Ectodermal cell (in vitro differentiated cells): ENCODE data around the gene INKA2.

ENCODE experiments used
- H3K27ac ChIP-seq: 2 replicates; pipeline ENCODE4 v1.7.0; 2013; ENCODE audit warnings: mild to moderate bottlenecking, low read depth, low read length; ENCODE audit not compliant: insufficient read depth, poor library complexity, severe bottlenecking
- H3K27me3 ChIP-seq: 2 replicates; pipeline ENCODE4 v1.7.0; 2013; ENCODE audit warnings: mild to moderate bottlenecking, low read length; ENCODE audit not compliant: insufficient read depth, control insufficient read depth, poor library complexity, severe bottlenecking
- H3K36me3 ChIP-seq: one replicate; pipeline ENCODE4 v1.7.0; 2013; ENCODE audit warnings: low read length; ENCODE audit not compliant: control insufficient read depth, insufficient read depth
- H3K4me1 ChIP-seq: one replicate; pipeline ENCODE4 v1.7.0; 2013; ENCODE audit warnings: low read length; ENCODE audit not compliant: control insufficient read depth, insufficient read depth
- H3K4me3 ChIP-seq: 2 replicates; pipeline ENCODE4 v1.7.0; 2013; ENCODE audit warnings: low read depth, low read length, control low read depth; ENCODE audit not compliant: insufficient read depth
- H3K9me3 ChIP-seq: 2 replicates; pipeline ENCODE4 v1.7.0; 2013; ENCODE audit warnings: mild to moderate bottlenecking, low read length, moderate library complexity; ENCODE audit not compliant: control insufficient read depth
- WGBS, 2 experiments: methylation state at CpG; one replicate each; pipeline ENCODE4 v1.1.7; 2013; ENCODE audit warnings: missing lambda C conversion rate in 2 of 2; 5-methylcytosine and 5-hydroxymethylcytosine counted together

The INKA2 gene

GRCh38 chr1:111739925-111740765 is 950 bp upstream of the INKA2 start:
- peak overlapping the region; percentile 94 for H3K27ac ChIP-seq
- 1 to 2% methylated on average over 63 of the region's 63 CpGs for WGBS, 2 experiments
- no peaks in the 10 kb centered on the region for H3K36me3 ChIP-seq
- H3K4me3 ChIP-seq, result peak overlapping the region; percentile 50
- H3K9me3 ChIP-seq, result no peaks in the 10 kb centered on the region
- H3K27me3 ChIP-seq, result peaks cover 7% of the 10 kb centered on the region
- H3K4me1 ChIP-seq, result peaks cover 28% of the 10 kb centered on the region

- peak overlapping the region; percentile 50 for H3K4me3 ChIP-seq
- no peak overlapping the region for H3K27ac ChIP-seq
- peaks cover 7% of the 10 kb centered on the region for H3K27me3 ChIP-seq
- WGBS, 2 experiments, result 0% methylated on average over 61 of the region's 61 CpGs
- no peaks in the 10 kb centered on the region for H3K9me3 ChIP-seq
- no peaks in the 10 kb centered on the region for H3K36me3 ChIP-seq
- peaks cover 31% of the 10 kb centered on the region for H3K4me1 ChIP-seq
These were observed 580 bp downstream of the INKA2 start for GRCh38 chr1:111738436-111739193.

- 6 to 7% methylated on average over 9 of the region's 9 CpGs for WGBS, 2 experiments
- Histone ChIP-seq H3K4me1 (peaks cover 36% of the 10 kb centered on the region), H3K9me3 (no peaks in the 10 kb centered on the region), H3K36me3 (no peaks in the 10 kb centered on the region), H3K27me3 (peaks cover 7% of the 10 kb centered on the region), H3K4me3 (peak overlapping the region; percentile 50), H3K27ac (no peak overlapping the region)
These were observed 1.1 kb downstream of the INKA2 start for GRCh38 chr1:111738133-111738435.

- Histone ChIP-seq H3K4me1 (peaks cover 36% of the 10 kb centered on the region), H3K9me3 (no peaks in the 10 kb centered on the region), H3K4me3 (peak overlapping the region; percentile 50), H3K27ac (no peak overlapping the region), H3K36me3 (no peaks in the 10 kb centered on the region), H3K27me3 (peaks cover 7% of the 10 kb centered on the region)
- 51 to 56% methylated on average over 8 of the region's 8 CpGs for WGBS, 2 experiments
These were observed 1.7 kb downstream of the INKA2 start for GRCh38 chr1:111737216-111738132.

GRCh38 chr1:111736548-111737215 is 2.5 kb downstream of the INKA2 start:
- Histone ChIP-seq H3K27me3 (peaks cover 7% of the 10 kb centered on the region), H3K4me1 (peaks cover 36% of the 10 kb centered on the region), H3K4me3 (no peak overlapping the region), H3K27ac (peak overlapping the region; percentile 31), H3K36me3 (no peaks in the 10 kb centered on the region), H3K9me3 (no peaks in the 10 kb centered on the region)
- whole genome bisulfite sequencing, 2 experiments, result 20 to 23% methylated on average over 4 of the region's 4 CpGs

- Histone ChIP-seq H3K4me3 (no peak overlapping the region), H3K4me1 (peaks cover 36% of the 10 kb centered on the region), H3K27ac (peak overlapping the region; percentile 31), H3K27me3 (peaks cover 1% of the 10 kb centered on the region), H3K9me3 (no peaks in the 10 kb centered on the region), H3K36me3 (no peaks in the 10 kb centered on the region)
- WGBS, 2 experiments, result 7 to 8% methylated on average over 8 of the region's 8 CpGs
These were observed 3.2 kb downstream of the INKA2 start for GRCh38 chr1:111735858-111736544.

GRCh38 chr1:111735321-111735720 is 3.9 kb downstream of the INKA2 start:
- H3K9me3 ChIP-seq, result no peaks in the 10 kb centered on the region
- H3K4me1 ChIP-seq, result peaks cover 40% of the 10 kb centered on the region
- no peak overlapping the region for H3K27ac ChIP-seq
- H3K36me3 ChIP-seq, result no peaks in the 10 kb centered on the region
- WGBS, 2 experiments, result 91 to 93% methylated on average over 4 of the region's 4 CpGs
- no peaks in the 10 kb centered on the region for H3K27me3 ChIP-seq
- no peak overlapping the region for H3K4me3 ChIP-seq

GRCh38 chr1:111734856-111735255 is 4.3 kb downstream of the INKA2 start:
- peaks cover 45% of the 10 kb centered on the region for H3K4me1 ChIP-seq
- H3K27ac ChIP-seq, result no peak overlapping the region
- no peaks in the 10 kb centered on the region for H3K9me3 ChIP-seq
- no peaks in the 10 kb centered on the region for H3K36me3 ChIP-seq
- H3K27me3 ChIP-seq, result no peaks in the 10 kb centered on the region
- no peak overlapping the region for H3K4me3 ChIP-seq
- 91% methylated on average over 2 to 3 of the region's 3 CpGs for WGBS, 2 experiments

GRCh38 chr1:111734426-111734825 is 4.8 kb downstream of the INKA2 start:
- Histone ChIP-seq H3K36me3 (no peaks in the 10 kb centered on the region), H3K27ac (no peak overlapping the region), H3K4me1 (peaks cover 49% of the 10 kb centered on the region), H3K4me3 (no peak overlapping the region), H3K27me3 (no peaks in the 10 kb centered on the region), H3K9me3 (no peaks in the 10 kb centered on the region)
- 94 to 95% methylated on average over 3 of the region's 3 CpGs for WGBS, 2 experiments
